ENCODE measurements around the gene NCMAP. TPM values are rescaled to one million over a fixed set of nuclear protein-coding genes. Genes with fewer than 3 reads are reported as not detected.

The NCMAP gene
- total RNA-seq, 4 donors from 2014 or later, result 0.16 TPM; not detected in 3

- TF ChIP-seq CTCF (IDR thresholded peaks at IDR 0.05), result no peak
Observed at GRCh38 chr1:24648919-24649318, 93.0 kb downstream of the NCMAP start.

GRCh38 chr1:24652382-24652781 lies 96.5 kb downstream of the NCMAP start:
- no peak for TF ChIP-seq CTCF (IDR thresholded peaks at IDR 0.05)
- no peak for ATAC-seq (ENCODE audit: low FRiP score)
- DNase-seq (ENCODE audit: low spot score), result no peak

More at GRCh38 chr1:24648919-24649318, 93.0 kb downstream of the NCMAP start:
- no peak for ATAC-seq (ENCODE audit: low FRiP score)
- no peak for DNase-seq (ENCODE audit: low spot score)

DNA sequence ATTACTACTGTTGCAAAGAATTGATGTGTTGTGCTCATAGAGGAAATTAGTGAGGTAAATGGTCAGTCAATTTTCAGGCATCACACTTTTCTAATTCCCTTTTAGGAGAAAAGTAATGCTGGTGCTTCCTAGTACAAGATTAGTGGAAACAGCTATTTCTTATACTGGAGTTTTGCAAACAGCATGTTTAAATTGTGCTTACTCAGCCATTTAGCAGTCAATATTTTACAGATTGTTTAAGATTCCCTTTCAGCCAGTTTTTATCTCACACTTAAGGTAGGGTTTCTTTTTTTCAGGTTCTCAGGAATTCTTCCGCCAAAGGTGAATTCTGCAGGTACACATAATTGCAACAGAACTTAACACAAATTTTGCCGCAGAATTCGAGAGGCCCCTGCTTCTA lies 98.1 kb downstream of the NCMAP start:
- ATAC-seq (ENCODE audit: low FRiP score), result no peak
- TF ChIP-seq CTCF (IDR thresholded peaks at IDR 0.05), result no peak
- no peak for DNase-seq (ENCODE audit: low spot score)

- ATAC-seq (ENCODE audit: low FRiP score) (no peak), DNase-seq (ENCODE audit: low spot score) (no peak)
- no peak for TF ChIP-seq CTCF (IDR thresholded peaks at IDR 0.05)
Observed at GRCh38 chr1:24656046-24656445, 100.2 kb downstream of the NCMAP start.

DNA sequence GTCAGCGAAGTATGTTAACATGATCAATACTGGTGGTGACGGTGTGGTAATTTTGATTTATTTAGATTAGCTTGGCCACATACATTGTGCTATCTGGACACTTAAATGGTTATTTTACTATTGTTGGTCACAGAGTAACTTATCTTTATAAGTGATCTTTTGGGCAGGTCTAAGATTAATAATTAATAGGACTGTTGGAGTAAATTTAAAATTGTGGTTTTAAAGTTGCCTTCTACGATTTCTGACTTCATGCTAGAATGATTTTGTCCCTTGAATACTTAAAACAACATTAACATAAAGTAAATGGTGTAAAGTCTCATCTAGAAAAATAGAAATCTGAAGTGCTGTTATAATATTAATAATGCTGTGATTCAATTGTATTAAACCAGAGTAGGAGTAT lies 101.9 kb downstream of the NCMAP start:
- no peak for ATAC-seq (ENCODE audit: low FRiP score)
- TF ChIP-seq CTCF (IDR thresholded peaks at IDR 0.05), result no peak
- no peak for DNase-seq (ENCODE audit: low spot score)

Small RNA genes lying within 50 kb of the gene (small RNA-seq; reads per million reads assigned to genes)
- not detected for gene RF00019

Other genes with a start within 250 kb of the NCMAP start
- gene GRHL3, start 236.7 kb upstream of the NCMAP start, total RNA-seq, result 1 to 10 TPM in 1 of 4 donors, under 1 TPM in 3; 0.44 to 3.3 (median 0.66) TPM
- 1 to 10 TPM; 2.2 to 5.1 (median 3.5) TPM for gene STPG1, start 142.3 kb upstream of the NCMAP start, total RNA-seq
- 10 to 100 TPM; 17.8 to 38.0 (median 27.0) TPM for gene NIPAL3, start 140.3 kb upstream of the NCMAP start, total RNA-seq
- gene RCAN3, start 53.3 kb upstream of the NCMAP start, total RNA-seq, result 10 to 100 TPM in 1 of 4 donors, 1 to 10 TPM in 3; 2.9 to 10.1 (median 4.1) TPM
- 100 to 1,000 TPM in 1 of 4 donors, 10 to 100 TPM in 3; 61.6 to 101 (median 89.0) TPM for gene SRRM1, start 87.2 kb downstream of the NCMAP start, total RNA-seq
- gene CLIC4, start 189.4 kb downstream of the NCMAP start, total RNA-seq, result 100 to 1,000 TPM; 205 to 309 (median 292) TPM